Prostate gland (tissue), 2 donors: ENCODE measurements around the gene WDFY1. TPM values are rescaled to one million over a fixed set of nuclear protein-coding genes. Genes with fewer than 3 reads are reported as not detected.
A peak's percentile ranks its signal among the peaks of the same experiment; 100 is the strongest.

Experiments used
- DNase-seq: peaks from one replicate; pipeline ENCODE4 v3.0.0-alpha.2; 2019; ENCODE audit warnings: low spot score
- H3K27ac ChIP-seq, 2 donors: fragments of 200-600 bp; sonication (generic); 2 replicates each; pipeline ENCODE4 v1.5.1; 2017 to 2019
- H3K27me3 ChIP-seq: fragments of 200-600 bp; sonication (generic); replicated peaks from 2 replicates; pipeline ENCODE4 v1.5.1; 2019; ENCODE audit not compliant: insufficient read depth
- H3K36me3 ChIP-seq, 2 donors: fragments of 200-600 bp; sonication (generic); 1 replicate in 1 of 2; 2 replicates in 1 of 2; pipeline versions ENCODE4 v1.5.1 to v1.8.1; 2017 to 2019
- H3K4me1 ChIP-seq: fragments of 200-600 bp; sonication (generic); replicated peaks from 2 replicates; pipeline ENCODE4 v1.5.1; 2019
- H3K4me3 ChIP-seq, 2 donors: fragments of 200-600 bp; sonication (generic); 2 replicates each; pipeline ENCODE4 v1.5.1; 2017 to 2019
- H3K9me3 ChIP-seq: fragments of 200-600 bp; sonication (generic); 2 replicates; pipeline ENCODE4 v1.5.1; 2017
- CTCF ChIP-seq, 4 experiments: fragments of 200-600 bp in 2 of 4; fragments of 450-650 bp in 2 of 4; sonication (generic) in 2 of 4; IDR thresholded peaks; 1 replicate in 3 of 4; 2 replicates in 1 of 4; pipeline ENCODE4 v1.5.1; 2016 to 2019; ENCODE audit warnings: antibody characterized with exemption in 4 of 4, mild to moderate bottlenecking in 2 of 4, moderate library complexity in 2 of 4
- POLR2A ChIP-seq: fragments of 450-650 bp; IDR thresholded peaks from one replicate; pipeline ENCODE4 v1.6.1; 2016; ENCODE audit warnings: antibody characterized with exemption, mild to moderate bottlenecking
- POLR2AphosphoS5 ChIP-seq: sonication (generic); formaldehyde crosslinking; IDR thresholded peaks from one replicate; pipeline ENCODE4 v1.6.1; 2017; ENCODE audit warnings: antibody characterized with exemption
- WGBS: methylation state at CpG from one replicate; pipeline ENCODE4 v1.1.5; 2018; 5-methylcytosine and 5-hydroxymethylcytosine counted together
- intact Hi-C: fragments of 100-400 bp; cut with DNase I; formaldehyde crosslinking; loops from one replicate; pipeline ENCODE4 v1.14.2; 2022
- total RNA-seq, 2 donors: library from RNA; depleted of rRNA; stranded (reverse); fragments of >200 nt; gene quantifications; one replicate each; pipeline ENCODE4 v1.1.0, GENCODE V29; 2016

WDFY1 gene
- total RNA-seq, 2 donors from 2014 or later: 38.8 to 42.9 TPM

GRCh38 chr2:223865907-223866508 lies 79.1 kb downstream of the WDFY1 start:
- intact Hi-C loops: no loop called here
- no peaks in the 10 kb centered on the region for H3K4me1 ChIP-seq
- H3K9me3 ChIP-seq: no peaks in the 10 kb centered on the region
- no peaks in the 10 kb centered on the region for H3K27me3 ChIP-seq
- H3K36me3 ChIP-seq: no peaks in the 10 kb centered on the region
- TF ChIP-seq POLR2AphosphoS5 (no peak), CTCF (IDR thresholded peaks at IDR 0.05) (no peak), POLR2A (no peak)
- 78% methylated on average over 2 of the region's 2 CpGs for WGBS
- H3K4me3 ChIP-seq: no peak overlapping the region
- no peak overlapping the region for H3K27ac ChIP-seq
- no peak for DNase-seq

DNA sequence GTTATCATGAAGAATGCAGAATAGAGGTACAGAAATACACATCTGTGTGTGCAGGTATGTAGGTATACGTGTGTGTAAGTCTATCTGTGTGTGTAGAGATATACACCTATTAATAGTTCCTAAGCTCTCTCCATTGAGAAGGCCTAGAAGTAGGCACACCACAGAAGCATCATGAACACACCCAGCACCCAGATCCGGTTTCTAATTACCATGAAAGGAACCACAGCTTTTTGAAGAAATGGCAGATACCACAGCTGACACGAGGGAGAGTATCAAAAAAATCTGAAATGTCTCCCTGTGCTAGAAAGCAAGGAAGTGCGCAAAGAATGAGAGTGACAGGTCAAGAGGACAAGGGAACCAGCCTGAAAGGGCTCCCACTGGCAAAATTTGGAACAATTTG lies 80.0 kb downstream of the WDFY1 start:
- H3K27me3 ChIP-seq: no peaks in the 10 kb centered on the region
- intact Hi-C loops: no loop called here
- no peaks in the 10 kb centered on the region for H3K36me3 ChIP-seq
- no peak for DNase-seq
- H3K4me3 ChIP-seq: no peak overlapping the region
- H3K4me1 ChIP-seq: no peaks in the 10 kb centered on the region
- WGBS: 86% methylated on average over 4 of the region's 4 CpGs
- TF ChIP-seq POLR2A (no peak), CTCF (IDR thresholded peaks at IDR 0.05) (no peak), POLR2AphosphoS5 (no peak)
- H3K27ac ChIP-seq: no peak overlapping the region
- no peaks in the 10 kb centered on the region for H3K9me3 ChIP-seq

- Histone ChIP-seq H3K9me3 (no peaks in the 10 kb centered on the region), H3K27ac (no peak overlapping the region), H3K4me3 (no peak overlapping the region), H3K36me3 (no peaks in the 10 kb centered on the region), H3K4me1 (no peaks in the 10 kb centered on the region), H3K27me3 (no peaks in the 10 kb centered on the region)
- intact Hi-C loops: no loop called here
- WGBS: 23% methylated on average over 2 of the region's 2 CpGs
- DNase-seq: no peak
- TF ChIP-seq POLR2AphosphoS5 (no peak), POLR2A (no peak), CTCF (IDR thresholded peaks at IDR 0.05) (no peak)
Measured at GRCh38 chr2:223863491-223863890, 81.6 kb downstream of the WDFY1 start.

DNA sequence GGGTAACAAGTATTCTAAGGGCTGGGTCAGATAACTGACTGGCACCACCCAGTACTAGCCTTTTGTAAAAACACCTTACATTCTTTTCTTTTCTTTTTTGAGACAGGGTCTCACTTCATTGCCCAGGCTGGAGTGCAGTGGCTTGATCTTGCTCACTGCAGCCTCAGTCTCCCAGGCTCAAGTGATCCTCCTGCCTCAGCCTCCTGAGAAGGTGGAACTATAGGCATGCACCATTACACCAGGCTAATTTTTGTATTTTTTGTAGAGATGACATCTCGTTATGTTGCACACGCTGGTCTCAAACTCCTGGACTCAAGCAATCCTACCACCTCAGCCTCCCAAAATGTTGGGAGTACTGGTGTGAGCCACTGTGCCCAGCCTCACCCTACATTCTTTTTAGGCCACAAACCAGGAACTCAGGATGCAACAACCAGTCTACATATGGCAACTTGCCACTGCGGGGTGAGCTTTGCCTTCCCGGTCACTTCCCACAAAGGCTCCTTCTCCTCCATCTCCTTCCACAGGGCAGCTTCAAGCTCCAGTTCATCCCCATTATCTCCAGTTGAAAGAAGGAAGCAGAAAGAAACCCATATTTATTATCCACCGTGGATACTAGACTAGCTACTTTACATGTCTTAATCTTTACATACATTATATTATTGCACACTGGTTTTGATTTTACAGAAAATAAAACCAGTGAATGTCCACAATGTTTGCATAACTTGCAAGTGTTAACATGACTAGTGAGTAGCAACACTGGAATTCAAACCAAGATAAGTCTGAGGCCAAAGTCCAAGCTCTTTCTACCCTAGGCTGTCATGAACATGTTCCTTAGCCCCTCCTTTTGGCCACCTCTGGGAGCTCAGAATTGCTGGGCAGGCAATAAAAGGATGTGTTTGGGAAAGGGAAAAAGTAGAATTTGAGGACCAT lies 84.1 kb downstream of the WDFY1 start:
- Histone ChIP-seq H3K27ac (no peak overlapping the region), H3K36me3 (no peaks in the 10 kb centered on the region), H3K27me3 (no peaks in the 10 kb centered on the region), H3K9me3 (no peaks in the 10 kb centered on the region), H3K4me3 (no peak overlapping the region), H3K4me1 (no peaks in the 10 kb centered on the region)
- intact Hi-C loops: no loop called here
- 58% methylated on average over 5 of the region's 5 CpGs for WGBS
- TF ChIP-seq POLR2AphosphoS5 (peak; percentile 16), CTCF (IDR thresholded peaks at IDR 0.05) (peak in 1 of 4 experiments; percentile 8), POLR2A (no peak)
- no peak for DNase-seq
